ENCODE data around the gene NSUN7.
"Not testable (repeated sequence)": the region's sequence is repeated elsewhere in the genome, so short reads cannot be mapped to it uniquely, and the experiment has no call there.

Gene NSUN7

GRCh38 chr4:40749717-40750460 lies at the start of gene NSUN7:
Gene NSUN7, plus strand, starts transcription at chr4:40749955. Its CDS starts 739 bp downstream, at chr4:40750694.
- DNase-seq = peak in 2 of 3 donors; percentile 27 to 53

- DNase-seq = no peak
Measured at GRCh38 chr4:40702137-40702799, 47.5 kb upstream of the NSUN7 start.

GRCh38 chr4:40702800-40703151 lies 47.0 kb upstream of the NSUN7 start:
- DNase-seq = no peak

GRCh38 chr4:40704073-40704472 lies 45.7 kb upstream of the NSUN7 start:
- DNase-seq = no peak

GRCh38 chr4:40710484-40711254 lies 39.1 kb upstream of the NSUN7 start:
- peak; percentile 29 to 76 (median 74) for DNase-seq

GRCh38 chr4:40713001-40713400 lies 36.8 kb upstream of the NSUN7 start:
- DNase-seq = not testable (repeated sequence)

GRCh38 chr4:40713798-40714197 lies 36.0 kb upstream of the NSUN7 start:
- no peak for DNase-seq

- DNase-seq = no peak
Measured at GRCh38 chr4:40718586-40718985, 31.2 kb upstream of the NSUN7 start.

GRCh38 chr4:40719008-40719623 lies 30.6 kb upstream of the NSUN7 start:
- peak; percentile 58 to 82 (median 77) for DNase-seq

- DNase-seq = no peak
Measured at GRCh38 chr4:40720351-40720750, 29.4 kb upstream of the NSUN7 start.

- peak; percentile 50 to 86 (median 69) for DNase-seq
Measured at GRCh38 chr4:40720916-40721315, 28.8 kb upstream of the NSUN7 start.

GRCh38 chr4:40721730-40722171 lies 28.0 kb upstream of the NSUN7 start:
- peak; percentile 76 to 97 (median 92) for DNase-seq

GRCh38 chr4:40722576-40723161 lies 27.1 kb upstream of the NSUN7 start:
- DNase-seq = peak; percentile 71 to 94 (median 84)

GRCh38 chr4:40723728-40724127 lies 26.0 kb upstream of the NSUN7 start:
- DNase-seq = peak; percentile 56 to 79 (median 65)

- DNase-seq = no peak
Measured at GRCh38 chr4:40728333-40728732, 21.4 kb upstream of the NSUN7 start.

GRCh38 chr4:40729555-40729954 lies 20.2 kb upstream of the NSUN7 start:
- no peak for DNase-seq

- no peak for DNase-seq
Measured at GRCh38 chr4:40730091-40730679, 19.6 kb upstream of the NSUN7 start.

GRCh38 chr4:40731361-40731760 lies 18.4 kb upstream of the NSUN7 start:
- DNase-seq = peak in 1 of 3 donors; percentile 66

GRCh38 chr4:40731792-40732245 lies 17.9 kb upstream of the NSUN7 start:
- peak; percentile 80 to 92 (median 84) for DNase-seq

- no peak for DNase-seq
Measured at GRCh38 chr4:40733752-40734151, 16.0 kb upstream of the NSUN7 start.

GRCh38 chr4:40734497-40734896 lies 15.3 kb upstream of the NSUN7 start:
- DNase-seq = peak; percentile 37 to 62 (median 60)

- DNase-seq = peak; percentile 63 to 81 (median 79)
Measured at GRCh38 chr4:40736910-40737309, 12.8 kb upstream of the NSUN7 start.

Data from suppressor macrophage treated with lipopolysaccharide for 1 hour (primary cell).